SK-N-MC (cell line): ENCODE data around the gene CPEB1.

Experiments used
- EZH2 ChIP-seq: fragments of 200-600 bp; sonication (generic); IDR thresholded peaks from one replicate; pipeline ENCODE4 v1.6.1; 2017; ENCODE audit warnings: antibody characterized with exemption
- POLR2AphosphoS5 ChIP-seq: IDR thresholded peaks from 2 replicates; pipeline ENCODE4 v1.6.1; 2012; ENCODE audit warnings: mild to moderate bottlenecking, low read depth, low read length, borderline replicate concordance

GRCh38 chr15:82597815-82598214 is 49.3 kb downstream of the CPEB1 start:
- TF ChIP-seq EZH2 (no peak), POLR2AphosphoS5 (no peak)
